Right atrium auricular region (tissue), 2 donors: ENCODE results near the gene CA9. TPM values are rescaled to one million over a fixed set of nuclear protein-coding genes. Genes with fewer than 3 reads are reported as not detected.

ENCODE experiments used
- DNase-seq: peaks from one replicate; pipeline ENCODE4 v3.0.0-alpha.2; 2019; ENCODE audit warnings: low spot score
- H3K27ac ChIP-seq, 2 donors: fragments of 200-600 bp; sonication (generic); 1 replicate in 1 of 2; 2 replicates in 1 of 2; pipeline ENCODE4 v1.5.1; 2016 to 2019
- H3K27me3 ChIP-seq, 2 donors: fragments of 200-600 bp; sonication (generic); one replicate each; pipeline versions ENCODE4 v1.5.1 to v1.6.0; 2017 to 2019
- H3K36me3 ChIP-seq: fragments of 200-600 bp; sonication (generic); one replicate; pipeline ENCODE4 v1.5.1; 2016
- H3K4me1 ChIP-seq, 2 donors: fragments of 200-600 bp; sonication (generic); one replicate each; pipeline versions ENCODE4 v1.5.1 to v1.6.0; 2017 to 2019
- H3K4me3 ChIP-seq, 2 donors: fragments of 200-600 bp; sonication (generic); 1 replicate in 1 of 2; 2 replicates in 1 of 2; pipeline ENCODE4 v1.5.1; 2017 to 2019; ENCODE audit warnings: mild to moderate bottlenecking in 1 of 2, moderate library complexity in 1 of 2
- H3K9me3 ChIP-seq, 2 donors: fragments of 200-600 bp; sonication (generic); one replicate each; pipeline ENCODE4 v1.5.1; 2019
- total RNA-seq, 2 donors: library from RNA; depleted of rRNA; stranded (reverse); fragments of >200 nt; gene quantifications; one replicate each; pipeline ENCODE4 v1.1.0, GENCODE V29; 2016
- TF ChIP-seq, protein P1 (sequence below), 2 donors: fragments of 200-600 bp; sonication (generic); IDR thresholded peaks; one replicate each; pipeline ENCODE4 v1.5.1; 2019; ENCODE audit warnings: antibody characterized with exemption in 2 of 2

The CA9 gene
- total RNA-seq, 2 donors from 2014 or later: 5.5 to 5.9 TPM

DNA sequence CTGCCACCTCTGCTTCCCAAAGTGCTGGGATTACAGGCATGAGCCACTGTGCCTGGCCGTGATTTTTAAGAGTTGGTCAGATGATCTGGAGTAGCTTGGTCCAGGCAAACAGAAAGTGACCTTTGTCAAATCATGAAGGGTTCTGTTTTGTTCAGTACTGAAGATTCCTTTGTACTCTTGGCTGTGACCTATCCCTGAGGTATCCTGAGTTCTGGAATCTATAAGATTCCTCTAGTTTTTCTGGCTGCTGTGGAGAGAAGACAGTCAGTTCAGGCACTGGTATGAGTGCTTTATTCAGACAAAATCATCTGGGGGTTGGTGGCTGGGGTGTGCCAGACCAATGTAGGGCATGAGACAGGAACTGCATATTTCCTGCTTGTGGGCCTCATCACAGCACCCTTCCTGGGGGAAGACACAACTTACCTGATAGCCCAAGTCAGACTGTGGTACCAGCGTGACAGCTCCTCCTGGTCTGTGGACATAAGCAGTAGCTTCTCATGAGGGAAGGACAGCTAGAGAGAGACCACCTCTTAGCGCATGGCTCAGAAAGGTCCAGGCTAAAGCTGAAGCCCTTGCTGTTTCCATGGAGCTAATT is 11.9 kb upstream of the CA9 start:
- no peaks in the 10 kb centered on the region for H3K9me3 ChIP-seq
- peak overlapping the region; percentile 97 to 98 for H3K27ac ChIP-seq
- H3K4me1 ChIP-seq: peaks cover 0 to 52% of the 10 kb centered on the region in 2 donors
- peaks cover 15% of the 10 kb centered on the region for H3K36me3 ChIP-seq
- H3K27me3 ChIP-seq: no peaks in the 10 kb centered on the region
- DNase-seq: no peak
- TF ChIP-seq, protein P1, sequence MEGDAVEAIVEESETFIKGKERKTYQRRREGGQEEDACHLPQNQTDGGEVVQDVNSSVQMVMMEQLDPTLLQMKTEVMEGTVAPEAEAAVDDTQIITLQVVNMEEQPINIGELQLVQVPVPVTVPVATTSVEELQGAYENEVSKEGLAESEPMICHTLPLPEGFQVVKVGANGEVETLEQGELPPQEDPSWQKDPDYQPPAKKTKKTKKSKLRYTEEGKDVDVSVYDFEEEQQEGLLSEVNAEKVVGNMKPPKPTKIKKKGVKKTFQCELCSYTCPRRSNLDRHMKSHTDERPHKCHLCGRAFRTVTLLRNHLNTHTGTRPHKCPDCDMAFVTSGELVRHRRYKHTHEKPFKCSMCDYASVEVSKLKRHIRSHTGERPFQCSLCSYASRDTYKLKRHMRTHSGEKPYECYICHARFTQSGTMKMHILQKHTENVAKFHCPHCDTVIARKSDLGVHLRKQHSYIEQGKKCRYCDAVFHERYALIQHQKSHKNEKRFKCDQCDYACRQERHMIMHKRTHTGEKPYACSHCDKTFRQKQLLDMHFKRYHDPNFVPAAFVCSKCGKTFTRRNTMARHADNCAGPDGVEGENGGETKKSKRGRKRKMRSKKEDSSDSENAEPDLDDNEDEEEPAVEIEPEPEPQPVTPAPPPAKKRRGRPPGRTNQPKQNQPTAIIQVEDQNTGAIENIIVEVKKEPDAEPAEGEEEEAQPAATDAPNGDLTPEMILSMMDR (IDR thresholded peaks at IDR 0.05): no peak
- no peak overlapping the region for H3K4me3 ChIP-seq

DNA sequence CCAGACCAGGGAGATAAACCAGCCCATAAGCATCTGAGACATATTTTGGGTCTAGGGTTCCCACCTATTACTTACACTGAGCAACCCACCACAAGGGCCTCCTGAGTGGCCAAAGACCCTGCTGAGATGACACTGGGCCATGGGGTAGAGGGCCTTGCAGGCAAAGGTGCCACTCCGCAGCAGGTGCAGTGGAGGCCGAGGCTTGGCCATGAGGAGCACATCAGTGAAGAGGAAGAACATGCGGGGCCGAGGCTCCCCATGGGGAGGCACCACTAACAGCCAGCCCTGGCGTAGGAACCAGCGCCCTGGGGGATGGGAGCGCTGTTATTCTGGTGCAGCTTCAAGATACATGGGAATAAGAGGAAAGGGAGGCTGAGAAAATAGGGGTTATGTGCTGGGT is 11.3 kb upstream of the CA9 start:
- no peak for DNase-seq
- peaks cover 15% of the 10 kb centered on the region for H3K36me3 ChIP-seq
- H3K4me3 ChIP-seq: no peak overlapping the region
- no peaks in the 10 kb centered on the region for H3K27me3 ChIP-seq
- peak overlapping the region; percentile 97 to 98 for H3K27ac ChIP-seq
- TF ChIP-seq, protein P1 (IDR thresholded peaks at IDR 0.05): no peak
- no peaks in the 10 kb centered on the region for H3K9me3 ChIP-seq
- H3K4me1 ChIP-seq: peaks cover 0 to 46% of the 10 kb centered on the region in 2 donors

DNA sequence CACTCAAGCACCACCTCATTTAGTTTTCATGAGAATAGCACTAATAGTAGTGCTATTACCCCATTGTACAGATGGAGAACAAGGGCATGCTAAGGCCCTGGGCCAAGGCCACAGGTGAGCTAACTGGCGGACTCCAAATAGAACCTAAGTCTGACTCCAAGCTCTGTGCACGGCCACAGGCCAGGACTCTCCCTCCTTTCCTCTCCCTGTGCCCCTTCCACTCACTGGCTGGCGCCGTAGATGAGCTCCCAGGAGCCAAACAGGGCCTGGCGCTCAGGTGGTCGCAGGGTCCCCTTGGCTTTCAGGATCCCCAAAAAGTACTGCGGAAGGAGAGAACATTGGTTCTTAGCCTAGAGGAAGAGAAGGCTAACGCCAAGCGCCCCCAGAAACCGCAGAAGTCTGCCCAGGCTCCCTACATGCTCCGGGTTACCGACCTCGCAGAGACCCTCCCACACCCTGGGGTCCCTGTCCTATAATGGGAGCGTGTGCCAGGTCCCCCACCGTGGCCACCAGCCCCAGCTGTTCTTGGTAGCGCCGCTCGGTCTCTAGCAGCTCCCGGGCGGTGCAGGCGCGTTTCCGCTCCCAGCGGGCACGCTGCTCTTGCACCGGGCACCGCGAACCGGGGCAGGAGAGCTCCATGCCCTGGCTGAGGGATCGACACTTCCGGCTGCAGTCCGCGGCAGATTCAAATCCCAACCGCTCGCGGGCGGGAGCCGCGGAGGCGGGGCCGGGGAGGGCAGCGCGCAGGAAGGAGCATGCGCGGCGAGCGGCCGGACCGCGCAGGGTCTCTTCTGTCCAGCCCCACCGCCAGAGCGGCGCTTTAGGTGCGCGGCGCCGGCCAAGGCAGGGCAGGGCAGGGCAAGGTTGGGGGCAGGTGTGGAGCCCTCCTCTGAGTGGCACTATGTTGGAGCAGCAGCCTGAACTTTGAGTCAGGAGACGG is 8.9 kb upstream of the CA9 start, which contains the start of gene ARHGEF39:
Gene ARHGEF39 (minus strand): TSS at position 665 of the 940 bp plus-strand sequence. CDS start 26 bp downstream, at position 639.
- H3K4me3 ChIP-seq: peak within 1 kb of the TSS; percentile 19 to 58
- H3K4me1 ChIP-seq: peaks cover 0 to 34% of the 10 kb centered on the region in 2 donors
- H3K36me3 ChIP-seq: peaks cover 13% of the 10 kb centered on the region
- no peak for DNase-seq
- TF ChIP-seq, protein P1 (IDR thresholded peaks at IDR 0.05): peak in 1 of 2 donors; percentile 44
- no peaks in the 10 kb centered on the region for H3K9me3 ChIP-seq
- peak within 1 kb of the TSS; percentile 50 to 68 for H3K27ac ChIP-seq
- no peaks in the 10 kb centered on the region for H3K27me3 ChIP-seq

DNA sequence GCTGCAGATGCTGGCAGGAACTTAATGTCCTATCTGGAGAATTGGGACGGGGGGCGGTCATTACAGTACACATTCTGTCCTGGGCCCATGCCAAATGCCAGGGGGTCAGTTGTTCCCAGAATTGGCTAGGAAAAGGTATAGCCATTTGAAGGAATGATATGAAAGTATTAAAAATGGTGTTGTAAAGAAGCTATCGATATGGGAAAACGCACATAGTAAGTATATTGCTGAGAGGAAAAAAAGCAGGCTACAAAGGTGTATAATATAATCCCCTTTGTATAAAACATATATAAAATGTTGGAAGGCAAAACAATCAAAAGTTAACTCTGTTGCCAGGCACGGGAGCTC is 8.3 kb upstream of the CA9 start:
- H3K27me3 ChIP-seq: no peaks in the 10 kb centered on the region
- peaks cover 0 to 28% of the 10 kb centered on the region in 2 donors for H3K4me1 ChIP-seq
- peaks cover 6% of the 10 kb centered on the region for H3K36me3 ChIP-seq
- H3K27ac ChIP-seq: peak overlapping the region; percentile 50 to 68
- TF ChIP-seq, protein P1 (IDR thresholded peaks at IDR 0.05): no peak
- peak overlapping the region; percentile 19 to 58 for H3K4me3 ChIP-seq
- H3K9me3 ChIP-seq: no peaks in the 10 kb centered on the region
- no peak for DNase-seq

DNA sequence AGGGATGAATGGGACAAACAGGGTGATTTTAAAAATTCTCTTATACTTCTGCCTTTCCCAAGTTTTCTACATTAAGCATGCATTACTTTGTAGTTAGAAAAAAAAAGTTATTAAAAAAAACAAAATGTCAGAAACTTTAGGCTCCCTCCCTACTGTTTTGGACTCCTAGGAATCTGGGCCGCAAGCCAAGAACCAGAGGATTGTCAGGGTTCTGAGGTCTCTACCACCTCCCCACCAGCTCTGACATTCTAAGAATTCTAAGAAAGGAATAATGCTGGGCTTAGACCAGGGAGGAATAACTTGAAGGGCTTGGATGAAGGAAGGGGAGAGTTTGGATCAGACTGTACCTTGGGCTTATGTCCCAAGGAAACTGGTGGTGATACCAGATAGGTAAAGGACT is 7.7 kb upstream of the CA9 start:
- no peak overlapping the region for H3K4me3 ChIP-seq
- no peak for DNase-seq
- no peaks in the 10 kb centered on the region for H3K9me3 ChIP-seq
- H3K27me3 ChIP-seq: no peaks in the 10 kb centered on the region
- H3K27ac ChIP-seq: no peak overlapping the region
- peaks cover 0 to 22% of the 10 kb centered on the region in 2 donors for H3K4me1 ChIP-seq
- peaks cover under 1% of the 10 kb centered on the region for H3K36me3 ChIP-seq
- TF ChIP-seq, protein P1 (IDR thresholded peaks at IDR 0.05): no peak
